Measurements from ENCODE around the gene DIS3L.
A peak's percentile ranks its signal among the peaks of the same experiment; 100 is the strongest.
"Not testable (repeated sequence)": the region's sequence is repeated elsewhere in the genome, so short reads cannot be mapped to it uniquely, and the experiment has no call there.

DIS3L gene

DNA sequence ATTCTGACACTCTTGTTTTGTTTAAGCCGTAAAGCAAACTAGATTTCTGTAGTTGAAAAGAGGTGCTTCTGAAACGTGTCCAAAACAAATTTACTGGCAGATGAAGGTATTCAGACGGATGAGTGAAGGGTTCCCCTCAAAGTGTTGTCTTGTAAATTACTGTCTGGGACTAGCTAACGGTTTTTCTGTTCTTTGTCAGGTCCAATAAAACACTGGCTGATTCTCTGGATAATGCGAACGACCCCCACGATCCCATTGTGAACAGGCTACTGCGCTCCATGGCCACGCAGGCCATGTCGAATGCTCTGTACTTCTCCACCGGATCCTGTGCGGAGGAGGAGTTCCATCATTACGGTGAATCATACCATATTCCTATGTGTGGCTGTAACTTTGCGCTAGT lies 35.4 kb downstream of the DIS3L start:
- TF ChIP-seq FOXA1 (IDR thresholded peaks at IDR 0.05): no peak
- no peak for TF ChIP-seq ELF4 (IDR thresholded peaks at IDR 0.05)
- TF ChIP-seq TARDBP (IDR thresholded peaks at IDR 0.05): no peak
- TF ChIP-seq LEF1 (IDR thresholded peaks at IDR 0.05; ENCODE audit: borderline replicate concordance): no peak
- no peak for TF ChIP-seq ARNT (IDR thresholded peaks at IDR 0.05)
- TF ChIP-seq FOXK2 (IDR thresholded peaks at IDR 0.05): no peak
- no peak for TF ChIP-seq NFRKB (IDR thresholded peaks at IDR 0.05)
- TF ChIP-seq, protein P1, sequence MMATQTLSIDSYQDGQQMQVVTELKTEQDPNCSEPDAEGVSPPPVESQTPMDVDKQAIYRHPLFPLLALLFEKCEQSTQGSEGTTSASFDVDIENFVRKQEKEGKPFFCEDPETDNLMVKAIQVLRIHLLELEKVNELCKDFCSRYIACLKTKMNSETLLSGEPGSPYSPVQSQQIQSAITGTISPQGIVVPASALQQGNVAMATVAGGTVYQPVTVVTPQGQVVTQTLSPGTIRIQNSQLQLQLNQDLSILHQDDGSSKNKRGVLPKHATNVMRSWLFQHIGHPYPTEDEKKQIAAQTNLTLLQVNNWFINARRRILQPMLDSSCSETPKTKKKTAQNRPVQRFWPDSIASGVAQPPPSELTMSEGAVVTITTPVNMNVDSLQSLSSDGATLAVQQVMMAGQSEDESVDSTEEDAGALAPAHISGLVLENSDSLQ (IDR thresholded peaks at IDR 0.05): no peak
- TF ChIP-seq FOXM1 (IDR thresholded peaks at IDR 0.05; ENCODE audit: borderline replicate concordance): no peak
- TF ChIP-seq SP1 (IDR thresholded peaks at IDR 0.05): no peak
- no peak for TF ChIP-seq SUZ12 (IDR thresholded peaks at IDR 0.05)
- TF ChIP-seq ZNF384 (IDR thresholded peaks at IDR 0.05): no peak
- CTCF ChIA-PET: no interaction called here
- POLR2A ChIA-PET: no interaction called here
- no peak for DNase-seq (ENCODE audit: extremely low spot score)

DNA sequence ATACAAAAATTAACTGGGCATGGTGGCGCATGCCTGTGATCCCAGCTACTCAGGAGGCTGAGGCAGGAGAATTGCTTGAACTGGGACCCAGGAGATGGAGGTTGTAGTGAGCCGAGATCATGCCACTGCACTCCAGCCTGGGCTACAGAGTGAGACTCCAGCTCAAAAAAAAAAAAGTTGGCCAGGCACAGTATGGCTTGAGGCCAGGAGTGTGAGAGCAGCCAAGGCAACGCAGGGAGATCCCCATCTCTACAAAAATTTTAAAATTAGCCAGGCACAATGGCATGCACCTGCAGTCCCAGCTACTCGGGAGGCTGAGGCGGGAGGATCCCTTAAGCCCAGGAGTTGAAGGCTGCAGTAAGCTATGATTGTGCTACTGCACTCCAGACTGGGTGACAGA lies 55.2 kb downstream of the DIS3L start:
- DNase-seq (ENCODE audit: extremely low spot score); POLR2A ChIA-PET; CTCF ChIA-PET: not testable (repeated sequence)

GRCh38 chr15:66356077-66356358 lies 62.6 kb downstream of the DIS3L start:
- ChIA-PET CTCF (interaction anchor here (0.8 kb wide), 1 partner anchor 11 kb away, joined by 4 read pairs; no protein-coding TSS in a partner anchor), POLR2A (interaction anchor here (0.9 to 3.7 kb wide), 7 partner anchors 15 to 745 kb away, joined by 3 to 35 read pairs (median 4); partner anchors contain the start of genes INTS14, MAP2K1, RPL4 and SNAPC5)
- no peak for TF ChIP-seq TARDBP (IDR thresholded peaks at IDR 0.05)
- no peak for TF ChIP-seq L3MBTL2 (conservative IDR thresholded peaks at IDR 0.05)
- no peak for TF ChIP-seq FOXA1 (IDR thresholded peaks at IDR 0.05)
- peak; percentile 28 for DNase-seq (ENCODE audit: extremely low spot score)

GRCh38 chr15:66356359-66357236 lies 63.2 kb downstream of the DIS3L start, which contains the start of gene TIPIN:
Gene TIPIN (minus strand): TSS chr15:66356685. CDS start chr15:66352947, 3,738 bp downstream.
- POLR2A ChIA-PET: interaction anchor here (0.6 to 3.7 kb wide), 9 partner anchors 13 to 745 kb away, joined by 3 to 35 read pairs (median 3); partner anchors contain the start of genes INTS14, MAP2K1, RPL4 and SNAPC5
- peak; percentile 95 for DNase-seq (ENCODE audit: extremely low spot score)
- CTCF ChIA-PET: interaction anchor here (0.6 kb wide), 1 partner anchor 921 kb away, joined by 3 read pairs; no protein-coding TSS in a partner anchor
- TF ChIP-seq FOXA1 (IDR thresholded peaks at IDR 0.05) (no peak), L3MBTL2 (conservative IDR thresholded peaks at IDR 0.05) (peak; percentile 96), TARDBP (IDR thresholded peaks at IDR 0.05) (no peak), ZNF384 (IDR thresholded peaks at IDR 0.05) (peak; percentile 91), BHLHE40 (IDR thresholded peaks at IDR 0.05; ENCODE audit: borderline replicate concordance) (no peak), SP1 (IDR thresholded peaks at IDR 0.05) (peak; percentile 76; the same call in 1 of the 2 replicates)

- TF ChIP-seq ARNT (IDR thresholded peaks at IDR 0.05) (no peak), HDGF (IDR thresholded peaks at IDR 0.05; ENCODE audit: borderline replicate concordance) (no peak), ELF4 (IDR thresholded peaks at IDR 0.05) (no peak), SP1 (IDR thresholded peaks at IDR 0.05) (no peak), FOXK2 (IDR thresholded peaks at IDR 0.05) (no peak), LEF1 (IDR thresholded peaks at IDR 0.05; ENCODE audit: borderline replicate concordance) (no peak), L3MBTL2 (conservative IDR thresholded peaks at IDR 0.05) (no peak), TARDBP (IDR thresholded peaks at IDR 0.05) (no peak)
- TF ChIP-seq, protein P1 (IDR thresholded peaks at IDR 0.05): no peak
- ChIA-PET CTCF (no interaction called here), POLR2A (no interaction called here)
- DNase-seq (ENCODE audit: extremely low spot score): no peak
These were observed 66.4 kb downstream of the DIS3L start for GRCh38 chr15:66359740-66360139.

DNA sequence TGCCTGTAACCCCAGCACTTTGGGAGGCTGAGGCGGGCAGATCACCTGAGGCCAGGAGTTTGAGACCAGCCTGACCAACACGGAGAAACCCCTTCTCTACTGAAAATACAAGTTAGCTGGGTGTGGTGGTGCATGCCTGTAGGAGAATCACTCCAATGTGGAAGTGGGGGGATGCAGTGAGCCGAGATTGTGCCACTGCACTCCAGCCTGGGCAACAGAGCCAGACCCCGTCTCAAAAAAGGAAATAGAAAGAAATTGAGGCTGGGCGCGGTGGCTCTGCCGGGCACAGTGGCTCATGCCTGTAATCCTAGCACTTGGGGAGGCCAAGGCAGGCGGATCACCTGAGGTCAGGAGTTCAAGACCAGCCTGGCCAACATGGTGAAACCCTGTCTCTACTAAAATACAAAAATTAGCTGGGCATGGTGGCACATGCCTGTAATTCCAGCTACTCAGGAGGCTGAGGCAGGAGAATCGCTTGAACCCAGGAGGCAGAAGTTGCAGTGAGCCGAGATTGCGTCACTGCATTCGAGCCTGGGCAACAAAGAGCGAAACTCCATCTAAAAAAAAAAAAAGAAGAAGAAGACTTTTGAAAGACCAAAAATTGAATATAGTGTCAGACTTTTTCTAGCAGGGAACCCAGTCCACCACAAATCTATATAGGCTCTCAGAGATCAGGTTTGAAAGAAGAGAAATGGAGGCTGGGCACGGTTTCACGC lies 68.5 kb downstream of the DIS3L start:
- DNase-seq (ENCODE audit: extremely low spot score); POLR2A ChIA-PET: not testable (repeated sequence)
- CTCF ChIA-PET: interaction anchor here (0.7 kb wide), 1 partner anchor 1502 kb away, joined by 4 read pairs; no protein-coding TSS in a partner anchor

DNA sequence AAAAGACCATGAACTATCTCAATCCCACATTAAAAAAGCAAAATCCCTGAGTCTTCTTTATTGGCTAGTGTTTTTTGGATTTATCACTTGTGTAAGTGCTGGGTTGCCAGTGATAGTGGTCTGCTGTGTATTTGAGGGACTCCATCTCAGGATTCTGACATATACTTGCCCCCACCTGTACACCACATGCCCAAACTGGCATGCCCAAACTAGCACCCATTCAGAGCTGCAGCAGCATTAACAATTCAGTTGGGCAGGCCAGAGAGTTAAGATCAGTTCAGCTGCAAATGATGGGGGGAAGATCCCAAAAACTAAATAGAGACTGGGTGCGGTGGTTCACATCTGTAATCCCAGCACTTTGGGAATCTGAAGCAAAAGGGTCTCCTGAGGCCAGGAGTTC lies 69.4 kb downstream of the DIS3L start:
- POLR2A ChIA-PET: no interaction called here
- no peak for TF ChIP-seq ZNF384 (IDR thresholded peaks at IDR 0.05)
- no peak for TF ChIP-seq NFRKB (IDR thresholded peaks at IDR 0.05)
- TF ChIP-seq CTBP1 (IDR thresholded peaks at IDR 0.05; ENCODE audit: borderline replicate concordance): no peak
- no peak for TF ChIP-seq ELF4 (IDR thresholded peaks at IDR 0.05)
- TF ChIP-seq SP1 (IDR thresholded peaks at IDR 0.05): no peak
- no peak for TF ChIP-seq FOXK2 (IDR thresholded peaks at IDR 0.05)
- no peak for TF ChIP-seq TARDBP (IDR thresholded peaks at IDR 0.05)
- TF ChIP-seq FOXA1 (IDR thresholded peaks at IDR 0.05): no peak
- CTCF ChIA-PET: no interaction called here
- no peak for DNase-seq (ENCODE audit: extremely low spot score)

Measured in HEK293T (cell line).